Measurements from ENCODE around the gene DSTYK.

Gene DSTYK

GRCh38 chr1:205211169-205211838 is at the start of gene DSTYK:
DSTYK (minus strand) TSS chr1:205211702; CDS start chr1:205211535, 167 bp downstream.
- peak; percentile 89 for DNase-seq

- DNase-seq = no peak
Observed at GRCh38 chr1:205259998-205260397, 48.5 kb upstream of the DSTYK start.

- DNase-seq = no peak
Observed at GRCh38 chr1:205259324-205259832, 47.9 kb upstream of the DSTYK start.

- DNase-seq = peak; percentile 54
Observed at GRCh38 chr1:205258719-205259118, 47.2 kb upstream of the DSTYK start.

- no peak for DNase-seq
Observed at GRCh38 chr1:205258261-205258691, 46.8 kb upstream of the DSTYK start.

- no peak for DNase-seq
Observed at GRCh38 chr1:205257735-205258134, 46.2 kb upstream of the DSTYK start.

GRCh38 chr1:205256951-205257625 is 45.6 kb upstream of the DSTYK start:
- DNase-seq = no peak

- DNase-seq = peak; percentile 83
Observed at GRCh38 chr1:205255941-205256780, 44.7 kb upstream of the DSTYK start.

GRCh38 chr1:205251576-205251975 is 40.1 kb upstream of the DSTYK start:
- DNase-seq = no peak

- DNase-seq = no peak
Observed at GRCh38 chr1:205250699-205251098, 39.2 kb upstream of the DSTYK start.

- no peak for DNase-seq
Observed at GRCh38 chr1:205249651-205250050, 38.1 kb upstream of the DSTYK start.

- no peak for DNase-seq
Observed at GRCh38 chr1:205248793-205249601, 37.5 kb upstream of the DSTYK start.

- DNase-seq = no peak
Observed at GRCh38 chr1:205247130-205247921, 35.8 kb upstream of the DSTYK start.

GRCh38 chr1:205246351-205247119 is 35.0 kb upstream of the DSTYK start:
- no peak for DNase-seq

GRCh38 chr1:205245096-205245495 is 33.6 kb upstream of the DSTYK start:
- no peak for DNase-seq

- DNase-seq = no peak
Observed at GRCh38 chr1:205244384-205244783, 32.9 kb upstream of the DSTYK start.

GRCh38 chr1:205243350-205244191 is 32.1 kb upstream of the DSTYK start:
- no peak for DNase-seq

- DNase-seq = no peak
Observed at GRCh38 chr1:205241366-205242030, 30.0 kb upstream of the DSTYK start.

GRCh38 chr1:205240569-205240968 is 29.1 kb upstream of the DSTYK start:
- no peak for DNase-seq

Measured in T1000 (cell line).